PC-3 (cell line): ENCODE data around the gene UBL7. TPM values are rescaled to one million over a fixed set of nuclear protein-coding genes. Genes with fewer than 3 reads are reported as not detected.

ENCODE experiments used
- ATAC-seq: fragments of 200-7000 bp; cut with Tn5 transposase; 2 replicates; pipeline ENCODE4 v1.9.1; 2020; ENCODE audit warnings: mild to moderate bottlenecking, moderate library complexity
- BruUV-seq: library from RNA; stranded (reverse); fragments of 400-500 nt; replicated peaks from 2 replicates; lab custom pipeline; 2021; lab: Mats Ljungman, UMichigan
- CTCF ChIA-PET: fragments of 300-600 bp; sonication (Branson Sonifier 250); formaldehyde crosslinking; loops from one replicate; lab custom pipeline; 2022; ENCODE audit warnings: antibody characterized with exemption; lab: Charles Lee
- POLR2A ChIA-PET: fragments of 300-600 bp; sonication (Branson Sonifier 250); formaldehyde crosslinking; loops from one replicate; lab custom pipeline; 2022; ENCODE audit warnings: antibody characterized with exemption; ENCODE audit not compliant: unreplicated experiment; lab: Charles Lee
- DNase-seq: peaks from one replicate; pipeline ENCODE4 v3.0.0-alpha.2; 2015
- H2AFZ ChIP-seq: fragments of 300-600 bp; sonication (generic); 2 replicates; pipeline ENCODE4 v1.6.0; 2016; ENCODE audit warnings: antibody characterized with exemption, low read length
- H3F3A ChIP-seq: fragments of 300-600 bp; sonication (generic); one replicate; pipeline ENCODE4 v1.6.0; 2017; ENCODE audit warnings: antibody characterized with exemption, low read length, control low read depth, mild to moderate bottlenecking; ENCODE audit not compliant: unreplicated experiment
- H3K27ac ChIP-seq: fragments of 300-600 bp; sonication (generic); 2 replicates; pipeline ENCODE4 v1.5.1; 2016; ENCODE audit warnings: mild to moderate bottlenecking, low read length
- H3K27me3 ChIP-seq: fragments of 300-600 bp; sonication (generic); 2 replicates; pipeline ENCODE4 v1.6.1; 2016; ENCODE audit warnings: low read length, mixed read lengths
- H3K36me3 ChIP-seq: fragments of 300-600 bp; sonication (generic); 2 replicates; pipeline ENCODE4 v1.6.1; 2016; ENCODE audit warnings: low read depth, mixed run types, low read length, mixed read lengths
- H3K4me1 ChIP-seq: fragments of 300-600 bp; sonication (generic); 2 replicates; pipeline ENCODE4 v1.5.1; 2016; ENCODE audit warnings: low read length; ENCODE audit not compliant: insufficient read depth
- H3K4me2 ChIP-seq: fragments of 300-600 bp; sonication (generic); 2 replicates; pipeline ENCODE4 v1.6.0; 2016; ENCODE audit warnings: low read length
- H3K4me3 ChIP-seq: fragments of 300-600 bp; sonication (generic); 2 replicates; pipeline ENCODE4 v1.5.1; 2016; ENCODE audit warnings: mild to moderate bottlenecking, low read length, mixed read lengths
- H3K79me2 ChIP-seq: fragments of 300-600 bp; sonication (generic); 2 replicates; pipeline ENCODE4 v1.6.1; 2017; ENCODE audit warnings: low read length, mixed read lengths
- H3K9ac ChIP-seq: fragments of 300-600 bp; sonication (generic); 2 replicates; pipeline ENCODE4 v1.6.0; 2016; ENCODE audit warnings: mild to moderate bottlenecking, low read length
- H3K9me2 ChIP-seq: fragments of 300-600 bp; sonication (generic); replicated peaks from 2 replicates; pipeline ENCODE4 v1.6.1; 2016; ENCODE audit warnings: mixed run types, low read length, mixed read lengths
- H3K9me3 ChIP-seq: fragments of 300-600 bp; sonication (generic); 2 replicates; pipeline ENCODE4 v1.6.1; 2016; ENCODE audit warnings: low read length, mixed read lengths
- H4K20me1 ChIP-seq: fragments of 300-600 bp; sonication (generic); 2 replicates; pipeline ENCODE4 v1.6.1; 2016; ENCODE audit warnings: low read length, mixed read lengths
- EZH2 ChIP-seq: fragments of 300-600 bp; sonication (generic); IDR thresholded peaks from one replicate; pipeline ENCODE4 v1.6.1; 2017; ENCODE audit warnings: antibody characterized with exemption, mild to moderate bottlenecking, low read length; ENCODE audit not compliant: unreplicated experiment
- EZH2phosphoT487 ChIP-seq: fragments of 300-600 bp; sonication (generic); IDR thresholded peaks from 2 replicates; pipeline ENCODE4 v1.6.1; 2018; ENCODE audit warnings: mild to moderate bottlenecking, antibody characterized with exemption, low read length, borderline replicate concordance
- intact Hi-C: fragments of 100-400 bp; cut with micrococcal nuclease; formaldehyde crosslinking; loops from 2 replicates; pipeline ENCODE4 v1.9.0; 2023
- total RNA-seq: library from RNA; depleted of rRNA; stranded (reverse); fragments of >200 nt; gene quantifications from 2 replicates; pipeline ENCODE4 v1.2.3, GENCODE V29; 2014
- TF ChIP-seq, protein P1 (sequence below): fragments of 300-600 bp; sonication (generic); conservative IDR thresholded peaks from 2 replicates; pipeline ENCODE4 v1.5.1; 2017; ENCODE audit warnings: antibody characterized with exemption, low read depth, mild to moderate bottlenecking, low read length

UBL7 gene
- total RNA-seq, 1 experiment from 2014 or later = 57.1 TPM

- H3K79me2 ChIP-seq = peaks cover 100% of the 10 kb centered on the region
- peaks cover 97% of the 10 kb centered on the region for H4K20me1 ChIP-seq
- peaks cover 37% of the 10 kb centered on the region for H3K36me3 ChIP-seq
- H3K9ac ChIP-seq = no peak overlapping the region
- peak; percentile 60 for DNase-seq
- peaks cover 68% of the 10 kb centered on the region for H3K4me1 ChIP-seq
- no peaks in the 10 kb centered on the region for H3K9me3 ChIP-seq
- H3K27ac ChIP-seq = peak overlapping the region; percentile 38
- intact Hi-C loops = no loop called here
- POLR2A ChIA-PET = no interaction called here
- TF ChIP-seq, protein P1, sequence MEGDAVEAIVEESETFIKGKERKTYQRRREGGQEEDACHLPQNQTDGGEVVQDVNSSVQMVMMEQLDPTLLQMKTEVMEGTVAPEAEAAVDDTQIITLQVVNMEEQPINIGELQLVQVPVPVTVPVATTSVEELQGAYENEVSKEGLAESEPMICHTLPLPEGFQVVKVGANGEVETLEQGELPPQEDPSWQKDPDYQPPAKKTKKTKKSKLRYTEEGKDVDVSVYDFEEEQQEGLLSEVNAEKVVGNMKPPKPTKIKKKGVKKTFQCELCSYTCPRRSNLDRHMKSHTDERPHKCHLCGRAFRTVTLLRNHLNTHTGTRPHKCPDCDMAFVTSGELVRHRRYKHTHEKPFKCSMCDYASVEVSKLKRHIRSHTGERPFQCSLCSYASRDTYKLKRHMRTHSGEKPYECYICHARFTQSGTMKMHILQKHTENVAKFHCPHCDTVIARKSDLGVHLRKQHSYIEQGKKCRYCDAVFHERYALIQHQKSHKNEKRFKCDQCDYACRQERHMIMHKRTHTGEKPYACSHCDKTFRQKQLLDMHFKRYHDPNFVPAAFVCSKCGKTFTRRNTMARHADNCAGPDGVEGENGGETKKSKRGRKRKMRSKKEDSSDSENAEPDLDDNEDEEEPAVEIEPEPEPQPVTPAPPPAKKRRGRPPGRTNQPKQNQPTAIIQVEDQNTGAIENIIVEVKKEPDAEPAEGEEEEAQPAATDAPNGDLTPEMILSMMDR = no peak
- no peak for TF ChIP-seq EZH2
- no peak for TF ChIP-seq EZH2phosphoT487
- no peak overlapping the region for H3K4me3 ChIP-seq
- H2AFZ ChIP-seq = no peak overlapping the region
- peak; percentile 6 for ATAC-seq
- no TSS peak for BruUV-seq
- CTCF ChIA-PET = no interaction called here
- no peaks in the 10 kb centered on the region for H3K27me3 ChIP-seq
- H3F3A ChIP-seq = no peaks in the 10 kb centered on the region
- peak overlapping the region; percentile 38 for H3K4me2 ChIP-seq
- no peaks in the 10 kb centered on the region for H3K9me2 ChIP-seq
Measured at GRCh38 chr15:74423431-74424257, 37.3 kb downstream of the UBL7 start.

DNA sequence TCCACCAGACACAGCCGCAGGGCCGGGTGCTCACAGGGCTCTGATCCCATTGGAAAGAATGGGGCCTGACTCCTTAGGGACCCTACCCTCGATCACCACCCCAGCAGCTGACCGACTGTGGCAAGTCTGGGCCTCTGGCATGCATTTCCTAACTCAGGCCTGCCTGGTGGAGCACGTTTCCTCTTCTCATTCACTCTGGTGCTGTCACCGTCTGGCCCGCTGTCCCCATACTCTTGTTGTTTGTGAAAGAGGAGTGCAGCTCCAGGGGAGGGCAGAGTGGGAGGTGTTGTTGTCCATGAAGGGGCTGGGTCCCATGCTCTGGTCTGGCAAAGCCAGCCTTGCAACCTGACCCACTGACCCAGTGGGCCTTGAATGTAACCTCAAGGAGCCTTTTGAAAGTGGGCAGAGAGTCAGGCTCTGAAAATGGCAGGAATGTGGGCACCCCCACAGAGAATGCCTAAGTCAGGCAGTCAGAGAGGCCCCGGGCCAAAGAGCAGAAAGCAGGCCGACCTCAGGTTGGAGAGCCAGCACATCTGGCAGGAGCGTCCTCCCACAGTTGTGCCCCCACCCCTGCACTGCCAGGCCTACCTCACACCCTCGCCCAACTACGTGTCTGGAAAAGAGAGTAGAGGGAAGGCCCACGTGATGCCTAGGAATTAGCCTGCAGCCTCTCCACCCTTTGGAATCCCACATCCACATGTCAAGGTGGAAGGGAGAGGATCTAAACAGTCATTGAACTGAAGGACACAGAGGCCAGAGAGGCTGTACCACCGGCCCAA lies 38.1 kb downstream of the UBL7 start:
- no TSS peak for BruUV-seq
- Histone ChIP-seq H3K4me3 (no peak overlapping the region), H3K4me1 (peaks cover 75% of the 10 kb centered on the region), H2AFZ (no peak overlapping the region), H3F3A (no peaks in the 10 kb centered on the region), H3K27ac (peak overlapping the region; percentile 38), H3K9me3 (no peaks in the 10 kb centered on the region), H3K9me2 (no peaks in the 10 kb centered on the region), H3K4me2 (peak overlapping the region; percentile 38; the same call in 1 of the 2 replicates), H3K36me3 (peaks cover 36% of the 10 kb centered on the region), H4K20me1 (peaks cover 97% of the 10 kb centered on the region), H3K9ac (no peak overlapping the region), H3K79me2 (peaks cover 100% of the 10 kb centered on the region), H3K27me3 (no peaks in the 10 kb centered on the region)
- TF ChIP-seq, protein P1 = no peak
- TF ChIP-seq EZH2 (no peak), EZH2phosphoT487 (no peak)
- ChIA-PET POLR2A (no interaction called here), CTCF (no interaction called here)
- intact Hi-C loops = no loop called here
- ATAC-seq (no peak; the same call in 1 of the 2 replicates), DNase-seq (peak; percentile 24)
